GM12878 (cell line): ENCODE measurements around the gene PTPRM. TPM values are rescaled to one million over a fixed set of nuclear protein-coding genes. Genes with fewer than 3 reads are reported as not detected.

Experiments used
- ATAC-seq: fragments of 200-7000 bp; cut with Tn5 transposase; 3 replicates; pipeline ENCODE4 v1.9.1; 2020; ENCODE audit warnings: mild to moderate bottlenecking, moderate library complexity
- BruUV-seq: library from RNA; stranded (reverse); fragments of 400-500 nt; replicated peaks from 2 replicates; lab custom pipeline; 2021; lab: Mats Ljungman, UMichigan
- CTCF ChIA-PET: fragments of 300-600 bp; sonication (Branson Sonifier 250); formaldehyde crosslinking; extraction: SDS; loops from one replicate; lab custom pipeline; 2021; ENCODE audit warnings: inconsistent platforms; lab: Yijun Ruan, JAX
- POLR2A ChIA-PET: fragments of 350-600 bp; formaldehyde crosslinking; extraction: SDS; loops from one replicate; lab custom pipeline; 2021; ENCODE audit warnings: inconsistent platforms; lab: Charles Lee
- RAD21 ChIA-PET: fragments of 300-600 bp; sonication (Branson Sonifier 250); formaldehyde crosslinking; loops from one replicate; lab custom pipeline; 2023; ENCODE audit warnings: antibody characterized with exemption; ENCODE audit not compliant: unreplicated experiment; lab: Charles Lee
- SMC1A ChIA-PET: fragments of 300-600 bp; sonication (Branson Sonifier 250); formaldehyde crosslinking; loops from one replicate; lab custom pipeline; 2023; ENCODE audit not compliant: unreplicated experiment, uncharacterized antibody; lab: Charles Lee
- DNase-seq: peaks from one replicate; pipeline ENCODE4 v3.0.0-alpha.2; 2011; ENCODE audit warnings: low read depth, low spot score
- FAIRE-seq: peaks from 3 replicates; lab custom pipeline; 2011; peaks lifted over from hg19 to GRCh38; lab: Jason Lieb, UNC
- H2AFZ ChIP-seq: 2 replicates; pipeline ENCODE4 v1.6.0; 2011; ENCODE audit warnings: low read depth, low read length, control low read depth; ENCODE audit not compliant: control insufficient read depth
- H3K27ac ChIP-seq: 2 replicates; pipeline ENCODE4 v1.5.1; 2011; ENCODE audit warnings: control low read depth; ENCODE audit not compliant: control insufficient read depth, insufficient read depth
- H3K27me3 ChIP-seq, 2 experiments: replicated peaks in 1 of 2; 2 replicates each; pipeline versions ENCODE4 v1.6.0 to v1.6.1; 2011; ENCODE audit warnings: low read length in 1 of 2; ENCODE audit not compliant: control insufficient read depth in 2 of 2, insufficient read depth in 2 of 2
- H3K36me3 ChIP-seq, 2 experiments: 2 replicates each; pipeline ENCODE4 v1.5.1; 2011; ENCODE audit warnings: low read length in 1 of 2; ENCODE audit not compliant: control insufficient read depth in 2 of 2, insufficient read depth in 2 of 2
- H3K4me1 ChIP-seq: 2 replicates; pipeline ENCODE4 v1.6.1; 2011; ENCODE audit warnings: mild to moderate bottlenecking, low read length, moderate library complexity, mixed read lengths; ENCODE audit not compliant: control insufficient read depth, insufficient read depth
- H3K4me2 ChIP-seq: 2 replicates; pipeline ENCODE4 v1.6.0; 2011; ENCODE audit warnings: control low read depth; ENCODE audit not compliant: control insufficient read depth, insufficient read depth
- H3K4me3 ChIP-seq: fragments of 200-600 bp; sonication (generic); 2 replicates; pipeline ENCODE4 v1.5.1; 2016
- H3K79me2 ChIP-seq: 2 replicates; pipeline ENCODE4 v1.6.0; 2011; ENCODE audit warnings: low read length; ENCODE audit not compliant: control insufficient read depth, insufficient read depth
- H3K9ac ChIP-seq: 2 replicates; pipeline ENCODE4 v1.8.0; 2011; ENCODE audit warnings: low read length, control low read depth, mixed read lengths; ENCODE audit not compliant: control insufficient read depth, insufficient read depth
- H3K9me3 ChIP-seq: replicated peaks from 3 replicates; pipeline ENCODE4 v1.5.1; 2011; ENCODE audit warnings: mild to moderate bottlenecking, low read length; ENCODE audit not compliant: control insufficient read depth, insufficient read depth
- H4K20me1 ChIP-seq: 2 replicates; pipeline ENCODE4 v1.6.0; 2011; ENCODE audit not compliant: control insufficient read depth, insufficient read depth
- BCL11A ChIP-seq: IDR thresholded peaks from 2 replicates; pipeline ENCODE4 v1.6.1; 2011; ENCODE audit warnings: low read depth, low read length
- BHLHE40 ChIP-seq, 2 experiments: fragments of 450-650 bp in 1 of 2; IDR thresholded peaks; 2 replicates each; pipeline ENCODE4 v1.6.1; 2011 to 2017; ENCODE audit warnings: low read depth in 2 of 2, borderline replicate concordance in 1 of 2, improper control_type of control experiment in 1 of 2, low read length in 1 of 2, mild to moderate bottlenecking in 1 of 2
- E4F1 ChIP-seq: fragments of 450-650 bp; IDR thresholded peaks from 2 replicates; pipeline ENCODE4 v1.6.1; 2018; ENCODE audit warnings: borderline replicate concordance, mild to moderate bottlenecking; ENCODE audit not compliant: partially characterized antibody
- MEF2A ChIP-seq: IDR thresholded peaks from 2 replicates; pipeline ENCODE4 v1.6.1; 2011; ENCODE audit warnings: low read depth, mild to moderate bottlenecking, low read length, moderate library complexity; ENCODE audit not compliant: insufficient read depth
- NR2F1 ChIP-seq: fragments of 450-650 bp; conservative IDR thresholded peaks from 2 replicates; pipeline ENCODE4 v1.6.1; 2017; ENCODE audit warnings: mild to moderate bottlenecking
- PAX5 ChIP-seq: IDR thresholded peaks from 2 replicates; pipeline ENCODE4 v1.6.1; 2011; ENCODE audit warnings: low read depth, low read length, borderline replicate concordance
- POLR2A ChIP-seq: IDR thresholded peaks from 2 replicates; pipeline ENCODE4 v1.6.1; 2011; ENCODE audit warnings: low read depth, mild to moderate bottlenecking, low read length
- RB1 ChIP-seq: fragments of 450-650 bp; formaldehyde crosslinking; IDR thresholded peaks from 2 replicates; pipeline ENCODE4 v1.6.1; 2017; ENCODE audit warnings: mild to moderate bottlenecking, borderline replicate concordance
- RFX5 ChIP-seq: IDR thresholded peaks from 2 replicates; pipeline ENCODE4 v1.6.1; 2011; ENCODE audit warnings: low read depth, low read length, improper control_type of control experiment
- SIX5 ChIP-seq: IDR thresholded peaks from 2 replicates; pipeline ENCODE4 v1.6.1; 2011; ENCODE audit warnings: mild to moderate bottlenecking, low read depth, low read length, moderate library complexity; ENCODE audit not compliant: severe bottlenecking
- SMAD5 ChIP-seq: IDR thresholded peaks from 2 replicates; pipeline ENCODE4 v1.6.1; 2016; ENCODE audit warnings: antibody characterized with exemption, low read depth
- SMARCA5 ChIP-seq: fragments of 450-650 bp; IDR thresholded peaks from 2 replicates; pipeline ENCODE4 v1.6.1; 2017; ENCODE audit warnings: mild to moderate bottlenecking
- ZNF622 ChIP-seq: fragments of 450-650 bp; IDR thresholded peaks from 2 replicates; pipeline ENCODE4 v1.6.1; 2017; ENCODE audit warnings: mild to moderate bottlenecking, inconsistent platforms
- ZNF687 ChIP-seq: fragments of 450-650 bp; IDR thresholded peaks from 2 replicates; pipeline ENCODE4 v1.6.1; 2017; ENCODE audit warnings: mild to moderate bottlenecking, moderate library complexity
- in situ Hi-C: fragments of 300-500 bp; cut with MboI; formaldehyde crosslinking; loops from 9 replicates; pipeline ENCODE4 v1.14.3; 2018; ENCODE audit warnings: mixed read lengths
- intact Hi-C: fragments of 100-400 bp; cut with micrococcal nuclease; formaldehyde crosslinking; loops from one replicate; pipeline ENCODE4 v1.14.2; 2022; ENCODE audit not compliant: unreplicated experiment
- polyA plus RNA-seq, 11 experiments: library from polyadenylated mRNA; depleted of rRNA in 4 of 11; unstranded in 6 of 11; stranded (reverse) in 5 of 11; fragments of >200 nt; fragmentation: Nextera tagmentation in 4 of 11; fragmentation: Illumina TruSeq in 1 of 11; extraction: Ambion mirVana in 4 of 11; extraction: Trizol in 1 of 11; gene quantifications; 1 replicate in 1 of 11; 2 replicates in 10 of 11; pipeline versions ENCODE4 v1.2.1 to v1.2.3, GENCODE V29; 2011 to 2016; ENCODE audit warnings: inconsistent platforms in 2 of 11, missing spikeins in 2 of 11, low read depth in 1 of 11
- total RNA-seq, 4 experiments: library from RNA; depleted of rRNA in 3 of 4; stranded (reverse); fragments of >200 nt in 3 of 4; fragmentation: Illumina TruSeq in 1 of 4; extraction: Trizol in 1 of 4; gene quantifications; 2 replicates each; pipeline versions ENCODE4 v1.2.1 to v1.2.3, GENCODE V29; 2013 to 2021

PTPRM gene
- total and polyA plus RNA-seq, 10 of the 15 experiments (the other 5 are each of a cell fraction or from before 2014, with no cell fraction given) = 0.07 to 22.6 (median 0.60) TPM

DNA sequence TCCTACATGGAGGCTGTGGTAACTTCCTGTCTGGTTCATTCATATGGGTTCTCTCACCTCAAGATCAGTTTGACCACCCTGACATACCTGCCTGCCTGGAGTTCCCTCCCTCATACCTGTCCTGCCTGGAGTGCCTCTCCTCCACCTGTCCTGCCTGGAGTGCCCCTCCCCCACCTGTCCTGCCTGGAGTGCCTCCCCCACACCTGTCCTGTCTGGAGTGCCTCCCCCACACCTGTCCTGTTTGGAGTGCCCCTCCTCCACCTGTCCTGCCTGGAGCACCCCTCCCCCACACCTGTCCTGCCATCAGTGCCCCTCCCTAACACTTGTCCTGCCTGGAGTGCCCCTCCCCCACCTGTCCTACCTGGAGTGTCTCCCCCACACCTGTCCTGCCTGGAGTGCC lies 461.9 kb downstream of the PTPRM start:
- Histone ChIP-seq H4K20me1 (no peaks in the 10 kb centered on the region), H2AFZ (no peak overlapping the region), H3K4me1 (no peaks in the 10 kb centered on the region), H3K27ac (no peak overlapping the region), H3K4me2 (no peak overlapping the region), H3K4me3 (no peak overlapping the region), H3K36me3 (no peaks in the 10 kb centered on the region), H3K9ac (no peak overlapping the region), H3K27me3 (no peaks in the 10 kb centered on the region), H3K79me2 (no peaks in the 10 kb centered on the region), H3K9me3 (no peaks in the 10 kb centered on the region)
- TF ChIP-seq POLR2A = no peak
- TF ChIP-seq E4F1 = no peak
- TF ChIP-seq MEF2A = no peak
- no peak for TF ChIP-seq ZNF622
- TF ChIP-seq RFX5 = no peak
- no peak for TF ChIP-seq SMAD5
- TF ChIP-seq PAX5 = no peak
- TF ChIP-seq NR2F1 = no peak
- no peak for TF ChIP-seq BCL11A
- no peak for TF ChIP-seq SIX5
- TF ChIP-seq RB1 = no peak
- TF ChIP-seq ZNF687 = no peak
- TF ChIP-seq SMARCA5 = no peak
- no peak for TF ChIP-seq BHLHE40 (IDR thresholded peaks at IDR 0.05; ENCODE audit: borderline replicate concordance in 1 of 2, low read depth in 2 of 2, low read length in 1 of 2)
- CTCF ChIA-PET = no interaction called here
- in situ Hi-C loops (no loop called here), intact Hi-C loops (no loop called here)
- SMC1A ChIA-PET = no interaction called here
- RAD21 ChIA-PET = no interaction called here
- ATAC-seq (no peak), DNase-seq (no peak), FAIRE-seq (no peak)
- POLR2A ChIA-PET = interaction anchor here (0.5 kb wide), 1 partner anchor 52 kb away, joined by 3 read pairs; no protein-coding TSS in a partner anchor
- BruUV-seq = no TSS peak
